GM19397 (cell line): Measurements from ENCODE around the gene NCK2.

Experiments used
- ATAC-seq: cut with Tn5 transposase; IDR thresholded peaks from one replicate; pipeline ENCODE4 v1.9.1; 2021; ENCODE audit warnings: mild to moderate bottlenecking, moderate library complexity; ENCODE audit not compliant: unreplicated experiment

The NCK2 gene

GRCh38 chr2:105789745-105790460 is 45.2 kb downstream of the NCK2 start:
- ATAC-seq, result peak; percentile 68

- ATAC-seq, result peak; percentile 20
Measured at GRCh38 chr2:105790461-105791149, 45.9 kb downstream of the NCK2 start.

- no peak for ATAC-seq
Measured at GRCh38 chr2:105791229-105791628, 46.5 kb downstream of the NCK2 start.

- ATAC-seq, result no peak
Measured at GRCh38 chr2:105792561-105792960, 47.8 kb downstream of the NCK2 start.

- no peak for ATAC-seq
Measured at GRCh38 chr2:105793196-105793975, 48.7 kb downstream of the NCK2 start.

- ATAC-seq, result no peak
Measured at GRCh38 chr2:105794926-105795574, 50.3 kb downstream of the NCK2 start.

GRCh38 chr2:105795575-105795934 is 50.8 kb downstream of the NCK2 start:
- ATAC-seq, result no peak

- no peak for ATAC-seq
Measured at GRCh38 chr2:105796131-105796638, 51.5 kb downstream of the NCK2 start.

- ATAC-seq, result no peak
Measured at GRCh38 chr2:105796791-105797190, 52.1 kb downstream of the NCK2 start.

- ATAC-seq, result peak; percentile 50
Measured at GRCh38 chr2:105797298-105797819, 52.6 kb downstream of the NCK2 start.

GRCh38 chr2:105798595-105798994 is 53.9 kb downstream of the NCK2 start:
- no peak for ATAC-seq

- no peak for ATAC-seq
Measured at GRCh38 chr2:105800036-105800713, 55.5 kb downstream of the NCK2 start.

- ATAC-seq, result no peak
Measured at GRCh38 chr2:105800953-105801635, 56.4 kb downstream of the NCK2 start.

GRCh38 chr2:105801961-105802360 is 57.2 kb downstream of the NCK2 start:
- ATAC-seq, result no peak

- ATAC-seq, result peak; percentile 48
Measured at GRCh38 chr2:105802587-105802986, 57.9 kb downstream of the NCK2 start.

GRCh38 chr2:105803337-105803736 is 58.6 kb downstream of the NCK2 start:
- no peak for ATAC-seq

GRCh38 chr2:105803773-105804172 is 59.1 kb downstream of the NCK2 start:
- ATAC-seq, result no peak

- no peak for ATAC-seq
Measured at GRCh38 chr2:105804266-105804665, 59.6 kb downstream of the NCK2 start.

- no peak for ATAC-seq
Measured at GRCh38 chr2:105806996-105807395, 62.3 kb downstream of the NCK2 start.
